HepG2 (cell line): ENCODE results near the gene TP63.

Source experiments
- EZH2 ChIP-seq: conservative IDR thresholded peaks from 2 replicates; pipeline ENCODE4 v1.6.1; 2012; ENCODE audit warnings: mild to moderate bottlenecking, low read depth, low read length, moderate library complexity
- IRF9 ChIP-seq: sonication (generic); formaldehyde crosslinking; IDR thresholded peaks from 2 replicates; pipeline ENCODE4 v1.8.0; 2022; ENCODE audit warnings: missing genetic modification reagents, mild to moderate bottlenecking, borderline replicate concordance
- MTA1 ChIP-seq: sonication (generic); formaldehyde crosslinking; IDR thresholded peaks from 2 replicates; pipeline ENCODE4 v1.4.0; 2020; ENCODE audit warnings: missing genetic modification reagents, mild to moderate bottlenecking, borderline replicate concordance
- NONO ChIP-seq, 2 experiments: fragments of 450-650 bp in 1 of 2; sonication (generic) in 1 of 2; formaldehyde crosslinking in 1 of 2; IDR thresholded peaks in 1 of 2; conservative IDR thresholded peaks in 1 of 2; 2 replicates each; pipeline versions ENCODE4 v1.6.1 to v1.8.0; 2017 to 2022; ENCODE audit warnings: mild to moderate bottlenecking in 1 of 2, missing genetic modification reagents in 1 of 2, moderate library complexity in 1 of 2
- ZBTB37 ChIP-seq: sonication (generic); formaldehyde crosslinking; IDR thresholded peaks from 2 replicates; pipeline ENCODE4 v1.4.0; 2020; ENCODE audit warnings: mild to moderate bottlenecking, missing genetic modification reagents
- ZNF18 ChIP-seq: sonication (generic); formaldehyde crosslinking; IDR thresholded peaks from 2 replicates; pipeline ENCODE4 v1.8.0; 2022; ENCODE audit warnings: mild to moderate bottlenecking, missing genetic modification reagents; ENCODE audit not compliant: insufficient replicate concordance
- ZNF747 ChIP-seq: sonication (generic); formaldehyde crosslinking; IDR thresholded peaks from 2 replicates; pipeline ENCODE4 v1.8.1; 2023; ENCODE audit warnings: missing genetic modification reagents, mild to moderate bottlenecking, borderline replicate concordance

GRCh38 chr3:189842681-189843602 is 211.8 kb downstream of the TP63 start:
- TF ChIP-seq ZNF18 (CRISPR knock-in tag) = no peak
- no peak for TF ChIP-seq MTA1 (CRISPR knock-in tag)
- TF ChIP-seq IRF9 (CRISPR knock-in tag) = no peak
- TF ChIP-seq EZH2 = no peak
- TF ChIP-seq NONO (IDR thresholded peaks at IDR 0.05) = no peak
- TF ChIP-seq NONO (CRISPR knock-in tag; conservative IDR thresholded peaks at IDR 0.05) = no peak
- no peak for TF ChIP-seq ZBTB37 (CRISPR knock-in tag)
- no peak for TF ChIP-seq ZNF747
